Liver (tissue), 9 donors: ENCODE data around the gene KAT14. TPM values are rescaled to one million over a fixed set of nuclear protein-coding genes. Genes with fewer than 3 reads are reported as not detected.

Experiments used
- DNase-seq: peaks from one replicate; pipeline ENCODE4 v3.0.0-alpha.2; 2017; ENCODE audit warnings: low spot score
- H3K27ac ChIP-seq, 2 donors: one replicate each; pipeline ENCODE4 v1.7.0; 2013; ENCODE audit warnings: inconsistent platforms in 2 of 2, low read length in 2 of 2, control low read depth in 1 of 2, low read depth in 1 of 2, mild to moderate bottlenecking in 1 of 2
- H3K27me3 ChIP-seq, 4 donors: one replicate each; pipeline versions ENCODE4 v1.6.1 to v1.7.0; 2013; ENCODE audit warnings: low read length in 3 of 4, inconsistent platforms in 1 of 4, mild to moderate bottlenecking in 1 of 4, moderate library complexity in 1 of 4; ENCODE audit not compliant: control insufficient read depth in 4 of 4, insufficient read depth in 4 of 4
- H3K36me3 ChIP-seq, 4 donors: one replicate each; pipeline versions ENCODE4 v1.6.1 to v1.7.0; 2013; ENCODE audit warnings: low read length in 3 of 4, mild to moderate bottlenecking in 3 of 4, low read depth in 1 of 4, moderate library complexity in 1 of 4; ENCODE audit not compliant: control insufficient read depth in 4 of 4, insufficient read depth in 3 of 4
- H3K4me1 ChIP-seq, 4 donors: one replicate each; pipeline versions ENCODE4 v1.6.1 to v1.7.0; 2013; ENCODE audit warnings: low read length in 3 of 4, mild to moderate bottlenecking in 3 of 4, moderate library complexity in 1 of 4; ENCODE audit not compliant: control insufficient read depth in 4 of 4, insufficient read depth in 4 of 4
- H3K4me3 ChIP-seq, 3 donors: one replicate each; pipeline versions ENCODE4 v1.6.1 to v1.7.0; 2013; ENCODE audit warnings: low read length in 3 of 3, control low read depth in 1 of 3, low read depth in 1 of 3, mild to moderate bottlenecking in 1 of 3
- H3K9ac ChIP-seq, 2 donors: one replicate each; pipeline ENCODE4 v1.7.0; 2013; ENCODE audit warnings: low read length in 2 of 2, mild to moderate bottlenecking in 2 of 2, moderate library complexity in 2 of 2, control low read depth in 1 of 2, low read depth in 1 of 2
- H3K9me3 ChIP-seq, 4 donors: one replicate each; pipeline versions ENCODE4 v1.6.1 to v1.7.0; 2013; ENCODE audit warnings: low read length in 3 of 4; ENCODE audit not compliant: control insufficient read depth in 4 of 4
- ATF3 ChIP-seq: IDR thresholded peaks from 2 replicates; pipeline ENCODE4 v1.6.1; 2016; ENCODE audit warnings: antibody characterized with exemption
- CTCF ChIP-seq: fragments of 150-350 bp; IDR thresholded peaks from 2 replicates; pipeline ENCODE4 v1.5.1; 2017; ENCODE audit warnings: improper control_type of control experiment, low read depth, low read length; ENCODE audit not compliant: missing input control
- GABPA ChIP-seq, 2 donors: IDR thresholded peaks in 1 of 2; conservative IDR thresholded peaks in 1 of 2; 2 replicates each; pipeline ENCODE4 v1.6.1; 2016; ENCODE audit warnings: antibody characterized with exemption in 2 of 2, mild to moderate bottlenecking in 1 of 2, moderate library complexity in 1 of 2
- HNF4A ChIP-seq, 2 donors: conservative IDR thresholded peaks; 2 replicates each; pipeline ENCODE4 v1.6.1; 2016; ENCODE audit warnings: antibody characterized with exemption in 2 of 2, mild to moderate bottlenecking in 2 of 2
- HNF4G ChIP-seq: IDR thresholded peaks from 2 replicates; pipeline ENCODE4 v1.6.1; 2016; ENCODE audit warnings: antibody characterized with exemption
- JUND ChIP-seq, 2 donors: IDR thresholded peaks; 2 replicates each; pipeline ENCODE4 v1.6.1; 2016; ENCODE audit warnings: antibody characterized with exemption in 2 of 2
- MAX ChIP-seq: IDR thresholded peaks from 2 replicates; pipeline ENCODE4 v1.6.1; 2016; ENCODE audit warnings: antibody characterized with exemption
- NR2F2 ChIP-seq: IDR thresholded peaks from 2 replicates; pipeline ENCODE4 v1.6.1; 2016; ENCODE audit warnings: antibody characterized with exemption
- RAD21 ChIP-seq, 2 donors: IDR thresholded peaks; 2 replicates each; pipeline ENCODE4 v1.6.1; 2016; ENCODE audit warnings: antibody characterized with exemption in 2 of 2, mild to moderate bottlenecking in 2 of 2
- REST ChIP-seq: IDR thresholded peaks from 2 replicates; pipeline ENCODE4 v1.6.1; 2016; ENCODE audit warnings: antibody characterized with exemption, mild to moderate bottlenecking
- RXRA ChIP-seq, 2 donors: IDR thresholded peaks; 2 replicates each; pipeline ENCODE4 v1.6.1; 2017 to 2018; ENCODE audit warnings: antibody characterized with exemption in 2 of 2, mild to moderate bottlenecking in 1 of 2
- SP1 ChIP-seq: IDR thresholded peaks from 2 replicates; pipeline ENCODE4 v1.6.1; 2018; ENCODE audit warnings: antibody characterized with exemption, mild to moderate bottlenecking
- TAF1 ChIP-seq: conservative IDR thresholded peaks from 2 replicates; pipeline ENCODE4 v1.6.1; 2016; ENCODE audit warnings: antibody characterized with exemption, mild to moderate bottlenecking
- YY1 ChIP-seq: IDR thresholded peaks from 2 replicates; pipeline ENCODE4 v1.6.1; 2016; ENCODE audit warnings: antibody characterized with exemption, mild to moderate bottlenecking
- ZBTB33 ChIP-seq: IDR thresholded peaks from 2 replicates; pipeline ENCODE4 v1.6.1; 2016; ENCODE audit warnings: antibody characterized with exemption
- WGBS: extraction: QIAGEN DNeasy Blood & Tissue Kit; methylation state at CpG from one replicate; pipeline ENCODE4 v1.1.7; 2013; 5-methylcytosine and 5-hydroxymethylcytosine counted together
- polyA plus RNA-seq, 2 donors: library from polyadenylated mRNA; stranded (reverse) in 1 of 2; unstranded in 1 of 2; fragments of 200-250 nt in 1 of 2; fragments of >200 nt in 1 of 2; fragmentation: Nextera tagmentation in 1 of 2; extraction: Ambion mirVana in 1 of 2; gene quantifications; one replicate each; pipeline versions ENCODE4 v1.2.1 to v1.2.3, GENCODE V29; 2013 to 2015
- total RNA-seq, 2 donors: library from RNA; depleted of rRNA; stranded (reverse); fragments of >200 nt; gene quantifications; one replicate each; pipeline ENCODE4 v1.2.3, GENCODE V29; 2014
- donor health status: healthy.
- donor health status: healthy.
- donor health status: healthy.
- donor health status: healthy.
- donor health status: healthy.

KAT14 gene
- total and polyA plus RNA-seq, 4 donors: 5.5 to 10.2 (median 6.2) TPM

- Histone ChIP-seq H3K36me3 (peaks cover 4 to 41% (median 33%) of the 10 kb centered on the region in 4 donors), H3K27ac (no peak overlapping the region), H3K9ac (no peak overlapping the region), H3K9me3 (no peaks in the 10 kb centered on the region), H3K27me3 (no peaks in the 10 kb centered on the region), H3K4me3 (no peak overlapping the region), H3K4me1 (no peaks in the 10 kb centered on the region)
- DNase-seq: no peak
- no peak for TF ChIP-seq JUND (IDR thresholded peaks at IDR 0.05)
- no peak for TF ChIP-seq RXRA (IDR thresholded peaks at IDR 0.05)
- no peak for TF ChIP-seq NR2F2
- TF ChIP-seq HNF4A (conservative IDR thresholded peaks at IDR 0.05): no peak
- TF ChIP-seq ATF3: no peak
- no peak for TF ChIP-seq HNF4G
- TF ChIP-seq TAF1: no peak
- TF ChIP-seq SP1: no peak
- WGBS: 71% methylated on average over 3 of the region's 3 CpGs
Measured at GRCh38 chr20:18188434-18188833, 50.8 kb downstream of the KAT14 start.

GRCh38 chr20:18190338-18191233 lies 52.9 kb downstream of the KAT14 start:
- Histone ChIP-seq H3K27ac (no peak overlapping the region), H3K9ac (no peak overlapping the region), H3K4me3 (no peak overlapping the region), H3K36me3 (peaks cover 1 to 27% (median 20%) of the 10 kb centered on the region in 4 donors), H3K9me3 (no peaks in the 10 kb centered on the region), H3K27me3 (no peaks in the 10 kb centered on the region), H3K4me1 (no peaks in the 10 kb centered on the region)
- WGBS: 93% methylated on average over 3 of the region's 3 CpGs
- no peak for DNase-seq
- TF ChIP-seq MAX (no peak), RXRA (IDR thresholded peaks at IDR 0.05) (no peak), ATF3 (no peak), SP1 (no peak), RAD21 (IDR thresholded peaks at IDR 0.05) (no peak), HNF4A (conservative IDR thresholded peaks at IDR 0.05) (no peak), CTCF (no peak), HNF4G (no peak), YY1 (no peak)

GRCh38 chr20:18191306-18191705 lies 53.6 kb downstream of the KAT14 start:
- WGBS: 52% methylated on average over 1 of the region's 1 CpG
- TF ChIP-seq JUND (IDR thresholded peaks at IDR 0.05) (no peak), YY1 (no peak), ZBTB33 (no peak), RAD21 (IDR thresholded peaks at IDR 0.05) (no peak), GABPA (IDR thresholded peaks at IDR 0.05 in 1 of 2, conservative IDR thresholded peaks at IDR 0.05 in 1 of 2) (no peak), REST (no peak)

More at GRCh38 chr20:18191306-18191705, 53.6 kb downstream of the KAT14 start:
- Histone ChIP-seq H3K4me1 (no peaks in the 10 kb centered on the region), H3K9me3 (no peaks in the 10 kb centered on the region), H3K27me3 (no peaks in the 10 kb centered on the region), H3K9ac (no peak overlapping the region), H3K27ac (no peak overlapping the region), H3K4me3 (no peak overlapping the region), H3K36me3 (peaks cover 1 to 20% (median 15%) of the 10 kb centered on the region in 4 donors)
- no peak for DNase-seq
